ENCODE results near the gene EMB. TPM values are rescaled to one million over a fixed set of nuclear protein-coding genes. Genes with fewer than 3 reads are reported as not detected.
"Not testable (repeated sequence)": the region's sequence is repeated elsewhere in the genome, so short reads cannot be mapped to it uniquely, and the experiment has no call there.

The EMB gene
- polyA plus RNA-seq (ENCODE audit: insufficient read length in 3 of 3), result 1 to 10 TPM; 2.8 to 4.4 (median 4.2) TPM

- DNase-seq (ENCODE audit: low read depth in 3 of 3, low spot score in 2 of 3), result peak in 1 of 3 donors; percentile 27
Observed at GRCh38 chr5:50440651-50441492, at the start of gene EMB. EMB (minus strand) TSS chr5:50441288; CDS start chr5:50441151, 137 bp downstream.

GRCh38 chr5:50489491-50489890 is 48.4 kb upstream of the EMB start:
- not testable (repeated sequence) for DNase-seq (ENCODE audit: low read depth in 3 of 3, low spot score in 2 of 3)

- not testable (repeated sequence) for DNase-seq (ENCODE audit: low read depth in 3 of 3, low spot score in 2 of 3)
Observed at GRCh38 chr5:50478790-50479189, 37.7 kb upstream of the EMB start.

- DNase-seq (ENCODE audit: low read depth in 3 of 3, low spot score in 2 of 3), result no peak
Observed at GRCh38 chr5:50476549-50476948, 35.5 kb upstream of the EMB start.

GRCh38 chr5:50465015-50465414 is 23.9 kb upstream of the EMB start:
- not testable (repeated sequence) for DNase-seq (ENCODE audit: low read depth in 3 of 3, low spot score in 2 of 3)

GRCh38 chr5:50463726-50464125 is 22.6 kb upstream of the EMB start:
- DNase-seq (ENCODE audit: low read depth in 3 of 3, low spot score in 2 of 3), result no peak

GRCh38 chr5:50463047-50463446 is 22.0 kb upstream of the EMB start:
- no peak for DNase-seq (ENCODE audit: low read depth in 3 of 3, low spot score in 2 of 3)

GRCh38 chr5:50462579-50462978 is 21.5 kb upstream of the EMB start:
- not testable (repeated sequence) for DNase-seq (ENCODE audit: low read depth in 3 of 3, low spot score in 2 of 3)

GRCh38 chr5:50458372-50458771 is 17.3 kb upstream of the EMB start:
- DNase-seq (ENCODE audit: low read depth in 3 of 3, low spot score in 2 of 3), result not testable (repeated sequence)

GRCh38 chr5:50449241-50449640 is 8.2 kb upstream of the EMB start:
- DNase-seq (ENCODE audit: low read depth in 3 of 3, low spot score in 2 of 3), result not testable (repeated sequence)

GRCh38 chr5:50447941-50448340 is 6.9 kb upstream of the EMB start:
- DNase-seq (ENCODE audit: low read depth in 3 of 3, low spot score in 2 of 3), result no peak

- DNase-seq (ENCODE audit: low read depth in 3 of 3, low spot score in 2 of 3), result no peak
Observed at GRCh38 chr5:50447228-50447627, 6.1 kb upstream of the EMB start.

GRCh38 chr5:50445296-50445949 is 4.3 kb upstream of the EMB start:
- DNase-seq (ENCODE audit: low read depth in 3 of 3, low spot score in 2 of 3), result no peak

GRCh38 chr5:50442559-50443539 is 1.8 kb upstream of the EMB start:
- not testable (repeated sequence) for DNase-seq (ENCODE audit: low read depth in 3 of 3, low spot score in 2 of 3)

GRCh38 chr5:50441493-50441955 is 436 bp upstream of the EMB start:
- no peak for DNase-seq (ENCODE audit: low read depth in 3 of 3, low spot score in 2 of 3)

GRCh38 chr5:50439221-50439620 is 1.9 kb downstream of the EMB start:
- DNase-seq (ENCODE audit: low read depth in 3 of 3, low spot score in 2 of 3), result no peak

GRCh38 chr5:50438060-50438459 is 3.0 kb downstream of the EMB start:
- DNase-seq (ENCODE audit: low read depth in 3 of 3, low spot score in 2 of 3), result not testable (repeated sequence)

GRCh38 chr5:50435168-50435567 is 5.9 kb downstream of the EMB start:
- DNase-seq (ENCODE audit: low read depth in 3 of 3, low spot score in 2 of 3), result no peak

GRCh38 chr5:50431133-50431904 is 9.8 kb downstream of the EMB start:
- not testable (repeated sequence) for DNase-seq (ENCODE audit: low read depth in 3 of 3, low spot score in 2 of 3)
